Measurements from ENCODE around the gene ADAMTSL2.
A peak's percentile ranks its signal among the peaks of the same experiment; 100 is the strongest.

The ADAMTSL2 gene

GRCh38 chr9:133502112-133502511 lies 32.4 kb upstream of the ADAMTSL2 start:
- DNase-seq = no peak

DNA sequence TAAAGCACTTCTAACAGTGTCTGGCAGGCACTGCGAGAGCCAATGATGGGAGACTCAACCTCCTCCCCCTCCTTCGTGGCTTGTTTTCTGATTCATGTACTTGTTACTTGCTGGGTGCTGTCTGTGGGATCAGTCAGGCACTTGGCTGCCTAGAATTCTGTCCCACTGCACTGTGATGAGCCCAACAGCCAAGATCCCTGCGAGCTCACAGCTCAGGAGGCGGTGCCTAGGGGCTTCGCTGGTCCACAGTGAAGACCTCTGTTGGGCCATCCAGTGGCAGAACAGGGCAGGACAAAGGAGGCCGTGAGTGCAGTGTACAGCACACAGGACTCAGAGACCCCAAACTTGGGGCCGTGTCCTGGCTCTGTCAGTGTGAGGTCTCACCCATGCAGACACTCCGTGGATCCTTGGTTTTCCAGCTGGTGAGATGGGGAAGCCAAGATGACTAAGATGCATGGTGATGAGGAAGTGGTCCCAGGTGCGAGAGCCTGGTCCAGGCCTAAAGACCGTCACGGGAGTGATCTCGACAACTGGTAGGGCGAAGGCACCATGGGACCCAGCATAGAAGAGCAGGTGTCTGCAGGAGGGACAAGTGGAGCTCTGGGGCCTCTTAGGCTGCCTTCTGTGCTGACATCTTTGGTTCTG lies 29.2 kb upstream of the ADAMTSL2 start:
- DNase-seq = no peak

DNA sequence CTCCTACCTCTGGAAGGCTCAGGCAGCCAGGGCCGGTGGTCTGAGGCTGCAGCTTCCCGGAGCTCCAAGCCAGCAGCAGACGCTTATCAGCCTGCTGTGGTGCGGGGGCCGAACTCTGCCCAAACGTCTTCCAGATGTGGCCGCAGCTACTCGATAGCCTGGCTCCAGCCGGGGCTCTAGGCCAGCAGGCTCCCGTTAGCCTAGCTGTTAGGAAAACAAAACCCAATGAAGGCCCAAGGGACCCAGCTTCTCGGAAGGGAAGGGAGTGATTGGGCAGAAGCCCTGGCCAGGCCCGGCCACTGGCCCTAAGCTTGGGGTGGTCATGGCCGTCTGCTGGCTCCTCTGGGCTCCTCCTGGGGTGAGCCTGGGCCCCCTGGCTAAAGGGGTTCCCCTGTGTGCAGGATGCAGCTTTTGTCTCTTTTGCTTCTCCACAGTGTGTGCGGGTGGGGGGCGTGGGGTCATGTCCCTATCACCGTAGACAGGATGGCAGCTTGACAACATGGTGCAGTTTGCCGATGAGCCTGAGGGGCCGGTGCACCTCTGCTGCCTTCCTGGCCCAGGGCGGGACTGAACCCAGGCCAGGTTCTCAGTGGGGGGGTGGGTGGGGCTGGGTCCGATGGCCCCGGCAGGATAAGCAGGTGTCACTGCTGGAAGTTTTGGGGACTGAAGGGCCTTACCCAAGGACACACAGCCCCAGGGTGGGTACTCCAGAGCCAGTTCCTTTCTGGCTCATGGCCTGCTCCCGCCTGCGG lies 28.4 kb upstream of the ADAMTSL2 start:
- no peak for DNase-seq

DNA sequence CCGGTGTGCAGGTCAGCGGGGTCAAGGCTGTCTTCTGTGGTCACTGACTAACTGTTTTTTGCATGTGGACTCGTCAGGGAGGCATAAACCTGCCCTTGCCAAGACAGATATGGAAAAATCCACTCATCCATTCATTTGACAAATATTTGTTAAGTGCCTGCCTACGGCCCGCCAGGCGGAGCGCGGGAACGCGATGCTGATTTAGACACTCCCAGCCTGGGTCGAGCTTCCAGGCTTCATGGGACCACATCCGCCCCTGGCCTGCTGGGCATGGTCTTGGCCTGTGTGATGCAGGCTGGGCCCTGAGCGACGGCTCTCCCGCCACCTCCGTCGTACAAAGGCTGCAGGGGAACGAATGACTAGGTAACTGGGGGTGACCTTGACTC lies 27.9 kb upstream of the ADAMTSL2 start:
- no peak for DNase-seq

GRCh38 chr9:133507246-133507965 lies 27.1 kb upstream of the ADAMTSL2 start:
- DNase-seq = no peak

- no peak for DNase-seq
Observed at GRCh38 chr9:133508046-133508445, 26.5 kb upstream of the ADAMTSL2 start.

GRCh38 chr9:133509179-133510083 lies 25.1 kb upstream of the ADAMTSL2 start:
- peak; percentile 29 for DNase-seq

DNA sequence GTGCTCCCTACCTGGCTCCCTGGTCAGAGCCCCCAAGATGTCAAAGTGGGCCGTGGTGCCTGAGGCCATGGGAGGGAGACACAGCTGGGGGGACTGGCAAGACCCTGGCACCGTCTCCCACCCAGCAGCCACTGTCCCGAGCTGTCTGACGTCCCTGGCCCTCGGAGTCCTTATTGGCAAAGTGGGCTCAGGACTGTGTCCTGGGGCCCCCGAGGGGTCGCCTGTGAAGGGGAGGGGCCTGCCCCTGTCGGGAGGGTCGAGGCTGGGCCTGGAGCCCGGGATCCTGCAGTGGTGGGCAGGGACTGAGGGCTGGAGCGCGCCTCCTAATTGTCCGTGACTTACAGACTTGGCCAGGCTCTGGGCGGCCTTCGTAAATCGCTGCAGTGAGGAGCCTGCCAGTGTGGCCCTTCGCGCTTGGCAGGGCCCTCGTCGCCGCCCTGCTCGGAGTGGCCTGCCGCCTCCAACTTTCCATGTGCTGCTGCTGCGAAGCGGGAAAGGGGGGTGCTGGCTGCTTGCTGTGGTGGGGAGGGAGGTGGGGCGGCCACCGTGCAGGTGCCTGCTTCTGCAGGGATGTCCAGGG lies 23.5 kb upstream of the ADAMTSL2 start:
- no peak for DNase-seq

GRCh38 chr9:133511607-133512006 lies 22.9 kb upstream of the ADAMTSL2 start:
- DNase-seq = no peak

DNA sequence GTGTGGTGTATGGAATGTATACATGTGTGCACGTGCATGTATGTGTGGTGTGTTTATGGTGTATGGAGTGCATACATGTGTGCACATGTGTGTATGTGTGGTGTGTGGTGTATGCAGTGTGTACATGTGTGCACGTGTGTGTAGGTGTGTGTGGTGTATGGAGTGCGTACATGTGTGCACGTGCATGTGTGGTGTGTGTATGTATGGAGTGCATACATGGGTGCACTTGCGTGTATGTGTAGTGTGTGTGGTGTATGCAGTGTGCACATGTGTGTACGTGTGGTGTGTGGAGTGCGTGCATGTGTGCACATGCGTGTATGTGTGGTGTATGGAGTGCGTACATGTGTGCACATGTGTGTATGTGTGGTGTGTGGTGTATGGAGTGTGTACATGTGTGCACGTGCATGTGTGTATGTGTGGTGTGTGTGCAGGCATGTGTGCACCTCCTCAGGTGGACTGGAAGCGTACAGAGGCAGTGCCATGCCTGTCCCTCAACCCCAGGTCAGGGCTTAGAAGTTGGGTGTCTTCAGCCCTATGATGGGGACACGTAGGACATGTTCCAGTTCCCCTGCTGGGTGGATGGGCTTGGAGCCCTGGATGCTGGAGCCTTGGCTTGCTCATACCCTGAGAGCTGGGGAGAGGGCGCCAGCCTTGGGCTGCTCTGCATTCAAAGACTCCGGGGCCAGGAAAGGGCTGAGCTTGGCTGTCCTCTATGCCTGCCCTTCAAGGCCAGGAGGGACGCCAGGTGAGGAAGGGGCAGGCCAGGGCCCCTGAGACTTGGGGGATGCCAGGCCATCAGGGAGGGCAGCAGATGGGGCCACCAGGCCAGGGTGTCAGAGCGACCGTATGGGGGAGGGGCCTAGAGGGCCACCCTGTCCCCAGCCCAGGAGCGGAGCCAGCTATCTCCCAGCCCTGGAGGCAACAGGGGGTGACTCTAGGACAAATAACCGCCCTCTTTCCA lies 22.0 kb upstream of the ADAMTSL2 start:
- no peak for DNase-seq

GRCh38 chr9:133513214-133514100 lies 21.0 kb upstream of the ADAMTSL2 start:
- peak; percentile 90 for DNase-seq

GRCh38 chr9:133514460-133515239 lies 19.9 kb upstream of the ADAMTSL2 start:
- peak; percentile 78 for DNase-seq

DNA sequence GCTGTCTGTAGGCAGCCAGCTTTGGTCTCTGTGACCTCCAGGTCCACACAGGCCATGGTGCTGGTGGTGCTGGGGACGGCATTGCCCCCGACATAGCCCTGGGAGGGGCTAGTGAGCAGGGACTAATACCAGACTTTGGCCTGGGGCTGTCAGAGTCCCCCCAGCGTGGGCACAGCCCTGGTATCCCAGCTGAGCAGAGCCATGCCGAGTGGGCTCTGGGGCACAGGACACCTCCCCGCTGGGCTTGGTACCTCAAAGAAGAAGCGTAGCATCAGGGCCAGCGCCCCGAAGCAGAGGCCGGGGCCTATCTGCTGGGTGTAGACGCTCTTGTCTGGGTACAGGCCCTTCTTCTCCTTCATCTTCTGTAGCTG lies 19.3 kb upstream of the ADAMTSL2 start:
- no peak for DNase-seq

- DNase-seq = no peak
Observed at GRCh38 chr9:133515615-133516255, 18.8 kb upstream of the ADAMTSL2 start.

DNA sequence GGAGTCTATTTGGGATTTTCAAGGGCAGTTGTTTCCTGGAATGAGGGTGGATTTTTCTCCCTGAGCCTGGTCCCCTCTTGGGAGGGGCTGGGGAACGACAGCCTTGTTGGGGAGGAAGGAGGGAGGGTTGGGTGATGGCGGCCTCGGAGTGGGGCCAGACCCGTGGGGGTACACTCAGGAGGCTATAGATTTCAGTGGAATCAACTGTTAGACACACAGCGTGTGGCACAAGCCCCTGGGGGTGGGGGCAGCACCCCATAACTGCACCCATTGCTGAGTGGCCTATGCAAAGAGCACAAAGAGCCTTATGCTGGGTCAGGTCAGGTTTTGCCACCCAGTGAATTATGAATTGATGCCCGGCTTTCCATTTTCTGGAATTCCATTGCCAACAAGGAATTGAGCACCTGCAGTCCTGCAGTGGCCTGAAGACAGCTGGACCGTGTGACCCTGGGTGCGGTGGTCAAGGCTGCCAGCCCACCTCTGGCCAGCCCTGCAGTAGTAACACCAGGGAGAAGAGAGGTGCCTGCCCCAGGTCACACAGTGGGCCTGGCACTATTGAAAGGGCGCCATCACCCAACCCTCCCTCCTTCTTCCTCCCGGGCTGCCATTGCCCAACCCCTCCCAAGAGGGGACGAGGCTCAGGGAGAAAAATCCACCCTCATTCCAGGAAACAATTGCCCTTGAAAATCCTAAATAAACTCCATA lies 18.1 kb upstream of the ADAMTSL2 start:
- DNase-seq = no peak

GRCh38 chr9:133516961-133517350 lies 17.5 kb upstream of the ADAMTSL2 start:
- DNase-seq = no peak

- DNase-seq = no peak
Observed at GRCh38 chr9:133517711-133518110, 16.8 kb upstream of the ADAMTSL2 start.

- DNase-seq = peak; percentile 39
Observed at GRCh38 chr9:133518200-133518599, 16.3 kb upstream of the ADAMTSL2 start.
